Gastroesophageal sphincter (tissue), 3 donors: ENCODE results near the gene USP20.

Source experiments
- CTCF ChIP-seq, 4 experiments: fragments of 200-600 bp in 2 of 4; fragments of 450-650 bp in 2 of 4; sonication (generic) in 1 of 4; IDR thresholded peaks; one replicate each; pipeline ENCODE4 v1.5.1; 2017 to 2019; ENCODE audit warnings: antibody characterized with exemption in 4 of 4, mild to moderate bottlenecking in 2 of 4, moderate library complexity in 2 of 4
- POLR2A ChIP-seq, 2 donors: fragments of 450-650 bp; IDR thresholded peaks; one replicate each; pipeline ENCODE4 v1.6.1; 2017; ENCODE audit warnings: antibody characterized with exemption in 2 of 2, mild to moderate bottlenecking in 2 of 2, moderate library complexity in 1 of 2
- POLR2AphosphoS5 ChIP-seq: sonication (generic); formaldehyde crosslinking; IDR thresholded peaks from one replicate; pipeline ENCODE4 v1.6.1; 2017; ENCODE audit warnings: antibody characterized with exemption

- TF ChIP-seq POLR2A (IDR thresholded peaks at IDR 0.05) (no peak), POLR2AphosphoS5 (no peak), CTCF (IDR thresholded peaks at IDR 0.05) (no peak)
These were observed 83.2 kb downstream of the USP20 start for GRCh38 chr9:129918296-129918950.
